Fibroblast of mammary gland (primary cell): ENCODE data around the gene TRMT2A.
"Not testable (repeated sequence)": the region's sequence is repeated elsewhere in the genome, so short reads cannot be mapped to it uniquely, and the experiment has no call there.

Source experiments
- DNase-seq: peaks from one replicate; pipeline ENCODE4 v3.0.0-alpha.2; 2010; ENCODE audit warnings: low read depth
- H3K4me3 ChIP-seq: 2 replicates; pipeline ENCODE4 v1.5.1; 2011; ENCODE audit warnings: low read depth, mild to moderate bottlenecking, low read length, moderate library complexity; ENCODE audit not compliant: control insufficient read depth
- TF ChIP-seq, protein P1 (sequence below): conservative IDR thresholded peaks from 2 replicates; pipeline ENCODE4 v1.5.1; 2011; ENCODE audit warnings: low read depth, low read length, inconsistent platforms; ENCODE audit not compliant: control insufficient read depth, insufficient read depth

Gene TRMT2A

GRCh38 chr22:20076627-20077172, 40.3 kb downstream of the TRMT2A start:
- no peak for DNase-seq
- TF ChIP-seq, protein P1, sequence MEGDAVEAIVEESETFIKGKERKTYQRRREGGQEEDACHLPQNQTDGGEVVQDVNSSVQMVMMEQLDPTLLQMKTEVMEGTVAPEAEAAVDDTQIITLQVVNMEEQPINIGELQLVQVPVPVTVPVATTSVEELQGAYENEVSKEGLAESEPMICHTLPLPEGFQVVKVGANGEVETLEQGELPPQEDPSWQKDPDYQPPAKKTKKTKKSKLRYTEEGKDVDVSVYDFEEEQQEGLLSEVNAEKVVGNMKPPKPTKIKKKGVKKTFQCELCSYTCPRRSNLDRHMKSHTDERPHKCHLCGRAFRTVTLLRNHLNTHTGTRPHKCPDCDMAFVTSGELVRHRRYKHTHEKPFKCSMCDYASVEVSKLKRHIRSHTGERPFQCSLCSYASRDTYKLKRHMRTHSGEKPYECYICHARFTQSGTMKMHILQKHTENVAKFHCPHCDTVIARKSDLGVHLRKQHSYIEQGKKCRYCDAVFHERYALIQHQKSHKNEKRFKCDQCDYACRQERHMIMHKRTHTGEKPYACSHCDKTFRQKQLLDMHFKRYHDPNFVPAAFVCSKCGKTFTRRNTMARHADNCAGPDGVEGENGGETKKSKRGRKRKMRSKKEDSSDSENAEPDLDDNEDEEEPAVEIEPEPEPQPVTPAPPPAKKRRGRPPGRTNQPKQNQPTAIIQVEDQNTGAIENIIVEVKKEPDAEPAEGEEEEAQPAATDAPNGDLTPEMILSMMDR: no peak
- H3K4me3 ChIP-seq: no peak overlapping the region

- no peak overlapping the region for H3K4me3 ChIP-seq
- no peak for DNase-seq
- TF ChIP-seq, protein P1: no peak
These were observed 45.5 kb downstream of the TRMT2A start for GRCh38 chr22:20071524-20071972.

GRCh38 chr22:20069331-20070042, 47.5 kb downstream of the TRMT2A start:
- H3K4me3 ChIP-seq: no peak overlapping the region
- TF ChIP-seq, protein P1: no peak
- no peak for DNase-seq

DNA sequence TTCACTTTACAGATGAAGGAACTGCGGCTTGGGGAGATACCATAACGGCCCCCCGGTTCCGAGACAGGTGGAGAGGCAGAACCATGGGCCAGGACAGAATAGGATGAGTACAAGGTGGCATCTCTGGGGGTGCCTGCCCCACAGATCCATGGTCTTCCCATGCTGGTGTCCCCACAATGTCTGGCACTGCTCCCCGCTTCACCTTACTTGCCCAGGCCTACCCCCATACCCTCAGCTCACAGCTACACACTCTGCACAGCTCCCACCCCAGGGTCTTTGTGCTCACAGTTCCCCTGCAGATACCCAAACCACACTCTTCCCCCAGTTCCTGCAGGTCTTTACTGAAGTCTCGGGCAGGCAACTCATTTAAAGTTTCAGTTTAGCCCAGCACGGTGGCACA, 48.4 kb downstream of the TRMT2A start:
- no peak for DNase-seq
- H3K4me3 ChIP-seq: no peak overlapping the region
- TF ChIP-seq, protein P1: no peak

GRCh38 chr22:20067384-20067682, 49.7 kb downstream of the TRMT2A start:
- DNase-seq, H3K4me3 ChIP-seq: not testable (repeated sequence)

DNA sequence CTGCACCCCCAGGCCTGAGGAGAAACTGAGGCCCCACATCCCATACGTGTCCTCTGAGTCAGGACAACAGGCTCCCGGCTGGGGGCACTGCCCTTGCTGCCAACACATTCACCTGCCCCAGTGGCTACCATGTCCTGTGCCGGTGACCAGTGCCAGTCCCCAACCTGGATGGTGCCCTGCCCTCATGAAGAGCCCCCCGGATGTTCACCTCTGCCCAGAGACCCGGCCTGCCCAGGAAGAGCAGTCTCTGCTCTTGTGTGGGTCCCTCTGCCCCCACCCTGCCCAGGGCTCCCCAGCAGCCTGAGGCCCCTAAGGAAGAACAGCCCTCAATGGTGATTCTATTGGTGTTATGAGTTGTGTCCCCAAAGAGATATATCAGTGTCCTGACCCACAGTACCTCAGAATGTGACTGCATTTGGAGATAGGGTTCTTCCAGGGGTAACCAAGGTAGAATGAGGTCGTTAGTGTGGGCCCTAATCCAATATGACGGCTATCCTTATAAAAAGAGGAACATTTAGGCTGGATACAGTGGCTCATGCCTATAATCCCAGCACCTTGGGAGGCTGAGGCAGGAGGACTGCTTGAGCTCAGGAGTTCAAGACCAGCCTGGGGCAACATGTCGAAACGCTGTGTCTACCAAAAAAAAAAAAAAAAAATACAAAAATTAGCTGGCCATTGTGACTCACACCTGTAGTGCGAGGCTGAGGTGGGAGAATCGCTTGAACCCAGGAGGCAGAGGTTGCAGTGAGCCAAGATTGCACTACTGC, 50.2 kb downstream of the TRMT2A start:
- no peak for DNase-seq
- H3K4me3 ChIP-seq: no peak overlapping the region
- TF ChIP-seq, protein P1: no peak

- H3K4me3 ChIP-seq: no peak overlapping the region
- TF ChIP-seq, protein P1: no peak
- DNase-seq: no peak
These were observed 51.0 kb downstream of the TRMT2A start for GRCh38 chr22:20065896-20066616.
